Adrenal gland (tissue), 12 donors: Measurements from ENCODE around the gene KDM1B. TPM values are rescaled to one million over a fixed set of nuclear protein-coding genes. Genes with fewer than 3 reads are reported as not detected.
"Not testable (repeated sequence)": the region's sequence is repeated elsewhere in the genome, so short reads cannot be mapped to it uniquely, and the experiment has no call there.

ENCODE experiments used
- DNase-seq, 7 donors: peaks; one replicate each; pipeline ENCODE4 v3.0.0-alpha.2; 2019 to 2020
- H3K27ac ChIP-seq, 5 donors: fragments of 200-600 bp; sonication (generic) in 4 of 5; 1 replicate in 3 of 5; 2 replicates in 2 of 5; pipeline versions ENCODE4 v1.5.1 to v1.8.0; 2016 to 2020; ENCODE audit warnings: mild to moderate bottlenecking in 1 of 5
- H3K27me3 ChIP-seq: fragments of 200-600 bp; 2 replicates; pipeline ENCODE4 v1.8.0; 2021
- H3K36me3 ChIP-seq, 2 donors: fragments of 200-600 bp; replicated peaks in 1 of 2; 1 replicate in 1 of 2; 2 replicates in 1 of 2; pipeline versions ENCODE4 v1.5.1 to v1.8.0; 2018 to 2022
- H3K4me1 ChIP-seq, 2 donors: fragments of 200-600 bp; replicated peaks in 1 of 2; 1 replicate in 1 of 2; 2 replicates in 1 of 2; pipeline versions ENCODE4 v1.5.1 to v1.8.0; 2018 to 2021
- H3K4me3 ChIP-seq, 4 donors: fragments of 200-600 bp; sonication (generic) in 3 of 4; one replicate each; pipeline ENCODE4 v1.5.1; 2016 to 2018
- H3K9me3 ChIP-seq, 3 donors: fragments of 200-600 bp; sonication (generic) in 1 of 3; replicated peaks in 1 of 3; 1 replicate in 2 of 3; 2 replicates in 1 of 3; pipeline versions ENCODE4 v1.5.1 to v1.8.0; 2016 to 2021
- POLR2A ChIP-seq, 2 donors: fragments of 450-650 bp; IDR thresholded peaks; one replicate each; pipeline ENCODE4 v1.6.1; 2017; ENCODE audit warnings: antibody characterized with exemption in 2 of 2, mild to moderate bottlenecking in 2 of 2, moderate library complexity in 1 of 2
- WGBS, 4 donors: extraction: QIAGEN DNeasy Blood & Tissue Kit in 2 of 4; methylation state at CpG; one replicate each; pipeline versions ENCODE4 v1.1.5 to v1.1.7; 2013 to 2017; 5-methylcytosine and 5-hydroxymethylcytosine counted together
- intact Hi-C, 2 donors: fragments of 100-400 bp; cut with DNase I; formaldehyde crosslinking; loops; one replicate each; pipeline versions ENCODE4 v1.14.1 to v1.15.0; 2022 to 2023
- polyA plus RNA-seq, 3 donors: library from polyadenylated mRNA; stranded (reverse); fragments of 200-250 nt in 2 of 3; fragments of 350-450 nt in 1 of 3; fragmentation: Illumina TruSeq in 1 of 3; extraction: RNeasy Lipid Tissue Mini Kit (QIAGEN cat#74804) in 1 of 3; gene quantifications; one replicate each; pipeline ENCODE4 v1.2.3, GENCODE V29; 2013 to 2014
- total RNA-seq, 9 donors: library from RNA; depleted of rRNA in 4 of 9; stranded (reverse); fragments of >200 nt in 4 of 9; fragments of 120-200 nt in 1 of 9; fragmentation: NEBNext Ultra II Directional in 1 of 9; extraction: Animal tissue kit (Norgen Biotek cat#: 25700) in 1 of 9; gene quantifications; one replicate each; pipeline versions ENCODE4 v1.1.0 to v1.2.4, GENCODE V29; 2013 to 2023
- TF ChIP-seq, protein P1 (sequence below), 6 experiments: fragments of 450-650 bp in 4 of 6; fragments of 200-600 bp in 2 of 6; sonication (generic) in 1 of 6; IDR thresholded peaks; 1 replicate in 5 of 6; 2 replicates in 1 of 6; pipeline versions ENCODE4 v1.5.1 to v1.8.0; 2016 to 2021; ENCODE audit warnings: antibody characterized with exemption in 6 of 6, mild to moderate bottlenecking in 2 of 6, moderate library complexity in 1 of 6
- donor health status: healthy with polysubstance abuse.
- donor health status: Bipolar disorder and iron deficiency.
- donor health status: DM: yes; HTN: yes; CAD: no.
- donor health status: DM: no; HTN: no; CAD: no.
- donor health status: DM: no; HTN: no; CAD: no.
- donor health status: DM: yes; HTN: yes; CAD: no.

Gene KDM1B
- total and polyA plus RNA-seq, 12 donors = 1.8 to 36.0 (median 18.4) TPM

DNA sequence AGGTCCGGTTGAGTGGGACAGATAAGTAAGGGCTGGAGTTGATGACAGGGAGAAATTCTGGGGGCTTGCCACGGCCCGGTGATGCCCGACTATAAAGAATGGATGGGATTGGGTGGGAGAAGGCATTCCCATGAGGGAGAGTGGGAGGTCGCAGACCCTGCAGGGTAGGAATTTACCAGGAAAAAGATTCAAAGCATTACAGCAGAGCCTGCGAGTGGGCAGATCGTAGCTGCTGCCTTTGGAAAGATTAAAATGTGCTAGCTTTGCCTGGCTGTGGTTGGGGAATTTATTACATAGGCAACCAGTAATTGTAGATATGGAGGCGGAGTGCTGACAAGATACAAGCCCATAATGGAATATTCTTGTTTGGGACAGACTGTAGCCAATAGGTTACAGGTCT is 49.5 kb downstream of the KDM1B start:
- Histone ChIP-seq H3K27ac (no peak overlapping the region), H3K36me3 (peaks cover 0 to 20% of the 10 kb centered on the region in 2 donors), H3K27me3 (no peaks in the 10 kb centered on the region), H3K9me3 (no peaks in the 10 kb centered on the region), H3K4me1 (no peaks in the 10 kb centered on the region), H3K4me3 (no peak overlapping the region)
- WGBS, 4 donors = 89 to 95% (median 92%) methylated on average over 8 of the region's 8 CpGs
- TF ChIP-seq, protein P1, sequence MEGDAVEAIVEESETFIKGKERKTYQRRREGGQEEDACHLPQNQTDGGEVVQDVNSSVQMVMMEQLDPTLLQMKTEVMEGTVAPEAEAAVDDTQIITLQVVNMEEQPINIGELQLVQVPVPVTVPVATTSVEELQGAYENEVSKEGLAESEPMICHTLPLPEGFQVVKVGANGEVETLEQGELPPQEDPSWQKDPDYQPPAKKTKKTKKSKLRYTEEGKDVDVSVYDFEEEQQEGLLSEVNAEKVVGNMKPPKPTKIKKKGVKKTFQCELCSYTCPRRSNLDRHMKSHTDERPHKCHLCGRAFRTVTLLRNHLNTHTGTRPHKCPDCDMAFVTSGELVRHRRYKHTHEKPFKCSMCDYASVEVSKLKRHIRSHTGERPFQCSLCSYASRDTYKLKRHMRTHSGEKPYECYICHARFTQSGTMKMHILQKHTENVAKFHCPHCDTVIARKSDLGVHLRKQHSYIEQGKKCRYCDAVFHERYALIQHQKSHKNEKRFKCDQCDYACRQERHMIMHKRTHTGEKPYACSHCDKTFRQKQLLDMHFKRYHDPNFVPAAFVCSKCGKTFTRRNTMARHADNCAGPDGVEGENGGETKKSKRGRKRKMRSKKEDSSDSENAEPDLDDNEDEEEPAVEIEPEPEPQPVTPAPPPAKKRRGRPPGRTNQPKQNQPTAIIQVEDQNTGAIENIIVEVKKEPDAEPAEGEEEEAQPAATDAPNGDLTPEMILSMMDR (IDR thresholded peaks at IDR 0.05) = no peak
- TF ChIP-seq POLR2A (IDR thresholded peaks at IDR 0.05) = no peak
- DNase-seq = no peak
- intact Hi-C loops = no loop called here

DNA sequence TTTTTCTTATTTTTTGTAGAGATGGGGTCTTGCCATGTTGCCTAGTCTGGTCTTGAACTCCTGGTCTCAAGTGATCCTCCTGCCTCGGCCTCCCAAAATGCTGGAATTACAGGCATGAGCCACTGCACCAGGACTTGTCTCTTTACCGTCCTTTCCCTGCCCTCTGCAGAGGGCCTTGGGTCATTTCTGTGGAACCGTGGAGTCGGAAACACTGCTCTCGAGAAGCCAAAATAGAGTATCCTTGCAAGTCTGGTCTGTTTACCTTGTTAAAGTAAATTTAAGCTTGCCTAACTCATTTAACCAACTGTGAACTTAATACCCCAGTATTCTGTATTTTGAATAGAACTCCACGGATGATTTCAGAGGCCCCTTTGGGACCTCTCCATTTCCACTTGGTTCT is 51.4 kb downstream of the KDM1B start:
- Histone ChIP-seq H3K27ac (no peak overlapping the region), H3K27me3 (no peaks in the 10 kb centered on the region), H3K9me3 (no peaks in the 10 kb centered on the region), H3K36me3 (peaks cover 0 to 20% of the 10 kb centered on the region in 2 donors), H3K4me3 (no peak overlapping the region), H3K4me1 (no peaks in the 10 kb centered on the region)
- 84 to 97% (median 96%) methylated on average over 6 of the region's 6 CpGs for WGBS, 4 donors
- intact Hi-C loops = no loop called here
- TF ChIP-seq POLR2A (IDR thresholded peaks at IDR 0.05) = no peak
- TF ChIP-seq, protein P1 (IDR thresholded peaks at IDR 0.05) = no peak
- no peak for DNase-seq

DNA sequence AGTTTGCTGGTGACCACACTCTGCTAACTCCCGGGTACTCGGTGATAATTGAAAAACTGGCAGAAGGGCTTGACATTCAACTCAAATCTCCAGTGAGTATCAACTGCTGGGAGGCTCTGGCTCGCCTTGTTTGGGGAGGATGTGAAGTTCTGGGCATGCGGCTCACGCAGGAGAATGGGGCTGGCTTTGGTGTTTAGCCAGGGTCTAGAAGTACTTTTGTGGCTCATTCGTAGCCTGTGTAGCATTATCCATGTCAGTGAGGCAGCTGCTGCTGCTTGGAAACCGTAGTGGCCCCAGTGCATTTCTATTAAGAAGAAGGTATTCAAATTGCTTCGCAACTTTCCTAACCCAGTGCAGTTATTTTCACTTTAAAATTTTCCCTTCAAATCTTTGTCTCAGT is 52.2 kb downstream of the KDM1B start:
- intact Hi-C loops = no loop called here
- Histone ChIP-seq H3K27ac (no peak overlapping the region), H3K27me3 (no peaks in the 10 kb centered on the region), H3K36me3 (peaks cover 0 to 20% of the 10 kb centered on the region in 2 donors), H3K4me3 (no peak overlapping the region), H3K4me1 (no peaks in the 10 kb centered on the region), H3K9me3 (no peaks in the 10 kb centered on the region)
- DNase-seq = no peak
- 88 to 98% (median 93%) methylated on average over 6 to 8 of the region's 8 CpGs for WGBS, 4 donors
- TF ChIP-seq, protein P1 (IDR thresholded peaks at IDR 0.05) = no peak
- no peak for TF ChIP-seq POLR2A (IDR thresholded peaks at IDR 0.05)

DNA sequence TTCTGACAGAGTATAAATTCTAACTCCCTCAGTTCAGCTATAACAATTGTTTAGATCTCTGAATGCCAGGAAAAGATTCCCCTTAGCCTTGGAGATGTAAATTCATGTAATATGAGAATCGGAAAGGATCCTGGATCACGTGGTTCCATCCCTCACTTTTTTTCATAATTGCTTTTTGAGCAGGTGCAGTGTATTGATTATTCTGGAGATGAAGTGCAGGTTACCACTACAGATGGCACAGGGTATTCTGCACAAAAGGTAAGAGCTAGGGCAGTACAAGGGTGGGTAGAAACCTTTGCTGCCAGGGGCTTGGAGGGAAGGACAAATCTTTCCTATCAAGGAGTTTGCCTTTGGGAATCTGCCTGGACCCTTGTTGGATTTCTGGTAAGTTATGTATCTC is 52.7 kb downstream of the KDM1B start:
- no peaks in the 10 kb centered on the region for H3K4me1 ChIP-seq
- H3K4me3 ChIP-seq = no peak overlapping the region
- no peak overlapping the region for H3K27ac ChIP-seq
- H3K36me3 ChIP-seq = peaks cover 0 to 20% of the 10 kb centered on the region in 2 donors
- 48 to 98% (median 71%) methylated on average over 2 of the region's 2 CpGs for WGBS, 4 donors
- no peaks in the 10 kb centered on the region for H3K27me3 ChIP-seq
- DNase-seq = no peak
- intact Hi-C loops = no loop called here
- no peaks in the 10 kb centered on the region for H3K9me3 ChIP-seq
- TF ChIP-seq, protein P1 (IDR thresholded peaks at IDR 0.05) = no peak
- no peak for TF ChIP-seq POLR2A (IDR thresholded peaks at IDR 0.05)

DNA sequence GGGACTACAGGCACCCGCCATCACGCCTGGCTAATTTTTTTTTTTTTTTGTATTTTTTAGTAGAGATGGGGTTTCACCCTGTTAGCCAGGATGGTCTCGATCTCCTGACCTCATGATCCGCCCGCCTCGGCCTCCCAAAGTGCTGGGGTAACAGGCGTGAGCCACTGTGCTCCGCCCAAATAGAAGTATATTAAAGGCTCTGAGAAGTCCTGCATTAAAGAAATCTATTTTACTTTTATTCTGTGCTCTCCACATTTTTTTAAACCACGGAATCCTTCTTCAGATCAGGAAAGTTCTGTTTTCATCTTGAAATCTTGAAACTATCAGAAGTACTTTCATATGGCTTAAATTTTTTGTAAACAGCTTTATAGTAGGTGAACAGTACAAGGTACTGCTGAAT is 53.6 kb downstream of the KDM1B start:
- H3K4me3 ChIP-seq, DNase-seq, H3K27ac ChIP-seq, H3K4me1 ChIP-seq, H3K27me3 ChIP-seq, intact Hi-C loops, H3K9me3 ChIP-seq: not testable (repeated sequence)
- 94 to 100% (median 98%) methylated on average over 7 to 9 of the region's 9 CpGs for WGBS, 4 donors
- peaks cover 0 to 20% of the 10 kb centered on the region in 2 donors for H3K36me3 ChIP-seq
